HEK293 (cell line): ENCODE data around the gene SPATA31C1.

ENCODE experiments used
- CTCF ChIA-PET: fragments of 350-600 bp; formaldehyde crosslinking; extraction: SDS; loops from one replicate; lab custom pipeline; 2021; ENCODE audit warnings: antibody characterized with exemption; lab: Yijun Ruan, JAX
- POLR2A ChIA-PET: fragments of 300-600 bp; formaldehyde crosslinking; extraction: SDS; loops from one replicate; lab custom pipeline; 2020; ENCODE audit warnings: antibody characterized with exemption, inconsistent platforms; lab: Yijun Ruan, JAX
- H3K27ac ChIP-seq: fragments of 200-500 bp; sonication (Bioruptor generic); 2 replicates; pipeline ENCODE4 v1.5.1; 2014; ENCODE audit warnings: low read depth, low read length, control low read depth, inconsistent platforms; ENCODE audit errors: extremely low read depth
- H3K36me3 ChIP-seq, 2 experiments: fragments of 200-500 bp in 1 of 2; sonication (Bioruptor generic) in 1 of 2; 1 replicate in 1 of 2; 2 replicates in 1 of 2; pipeline ENCODE4 v1.5.1; 2014 to 2017; ENCODE audit warnings: inconsistent platforms in 2 of 2, low read length in 2 of 2; ENCODE audit not compliant: control insufficient read depth in 2 of 2, insufficient read depth in 1 of 2
- H3K4me1 ChIP-seq: fragments of 200-500 bp; sonication (Bioruptor generic); 2 replicates; pipeline ENCODE4 v1.5.1; 2014; ENCODE audit warnings: mild to moderate bottlenecking, low read length, inconsistent platforms; ENCODE audit not compliant: control insufficient read depth, insufficient read depth
- H3K4me3 ChIP-seq: 2 replicates; pipeline ENCODE4 v1.5.1; 2011; ENCODE audit warnings: low read depth, mild to moderate bottlenecking, control low read depth, low read length, moderate library complexity
- H3K9me3 ChIP-seq: fragments of 200-500 bp; sonication (Bioruptor generic); 2 replicates; pipeline ENCODE4 v1.5.1; 2014; ENCODE audit warnings: low read depth, low read length, inconsistent platforms; ENCODE audit not compliant: control insufficient read depth, insufficient read depth
- EGR2 ChIP-seq: fragments of 450-650 bp; formaldehyde crosslinking; IDR thresholded peaks from 2 replicates; pipeline ENCODE4 v1.5.1; 2016; ENCODE audit warnings: low read depth, missing biosample characterization, missing genetic modification characterization
- FEZF1 ChIP-seq: fragments of 450-650 bp; formaldehyde crosslinking; IDR thresholded peaks from 2 replicates; pipeline ENCODE4 v1.5.1; 2016; ENCODE audit warnings: missing biosample characterization, missing genetic modification characterization
- GLIS2 ChIP-seq: fragments of 450-650 bp; formaldehyde crosslinking; IDR thresholded peaks from 2 replicates; pipeline ENCODE4 v1.5.1; 2016; ENCODE audit warnings: missing biosample characterization, missing genetic modification characterization
- HOXC10 ChIP-seq: sonication (generic); formaldehyde crosslinking; IDR thresholded peaks from 2 replicates; pipeline ENCODE4 v1.8.1; 2023; ENCODE audit warnings: mild to moderate bottlenecking, missing genetic modification reagents
- KLF16 ChIP-seq: fragments of 450-650 bp; formaldehyde crosslinking; IDR thresholded peaks from 2 replicates; pipeline ENCODE4 v1.5.1; 2017; ENCODE audit warnings: missing biosample characterization, missing genetic modification characterization
- KLF9 ChIP-seq: fragments of 450-650 bp; formaldehyde crosslinking; IDR thresholded peaks from 2 replicates; pipeline ENCODE4 v1.5.1; 2016; ENCODE audit warnings: missing biosample characterization, missing genetic modification characterization, low read depth
- YY2 ChIP-seq: fragments of 450-650 bp; formaldehyde crosslinking; IDR thresholded peaks from 2 replicates; pipeline ENCODE4 v1.5.1; 2016; ENCODE audit warnings: missing biosample characterization, missing genetic modification characterization
- ZBTB21 ChIP-seq: fragments of 450-650 bp; formaldehyde crosslinking; IDR thresholded peaks from 2 replicates; pipeline ENCODE4 v1.5.1; 2017; ENCODE audit warnings: missing biosample characterization, missing genetic modification characterization
- ZNF169 ChIP-seq: fragments of 450-650 bp; formaldehyde crosslinking; IDR thresholded peaks from 2 replicates; pipeline ENCODE4 v1.5.1; 2016; ENCODE audit warnings: missing biosample characterization, missing genetic modification characterization
- ZNF174 ChIP-seq: fragments of 450-650 bp; formaldehyde crosslinking; IDR thresholded peaks from 2 replicates; pipeline ENCODE4 v1.5.0; 2017; ENCODE audit warnings: missing biosample characterization, mild to moderate bottlenecking, missing genetic modification characterization
- ZNF2 ChIP-seq: fragments of 450-650 bp; formaldehyde crosslinking; IDR thresholded peaks from 2 replicates; pipeline ENCODE4 v1.5.1; 2016; ENCODE audit warnings: missing biosample characterization, missing genetic modification characterization
- ZNF274 ChIP-seq, 2 experiments: fragments of 200-500 bp in 1 of 2; fragments of 450-650 bp in 1 of 2; sonication (Bioruptor generic) in 1 of 2; formaldehyde crosslinking in 1 of 2; IDR thresholded peaks; 2 replicates each; pipeline versions ENCODE4 v1.5.1 to v1.6.1; 2014 to 2016; ENCODE audit warnings: borderline replicate concordance in 1 of 2, inconsistent platforms in 1 of 2, low read length in 1 of 2, missing biosample characterization in 1 of 2, missing genetic modification characterization in 1 of 2
- ZNF426 ChIP-seq: fragments of 450-650 bp; formaldehyde crosslinking; IDR thresholded peaks from 2 replicates; pipeline ENCODE4 v1.5.1; 2017; ENCODE audit warnings: missing biosample characterization, missing genetic modification characterization, mild to moderate bottlenecking, inconsistent platforms, moderate library complexity
- ZNF521 ChIP-seq: fragments of 450-650 bp; formaldehyde crosslinking; IDR thresholded peaks from 2 replicates; pipeline ENCODE4 v1.5.1; 2017; ENCODE audit warnings: missing biosample characterization, mild to moderate bottlenecking, missing genetic modification characterization
- ZNF571 ChIP-seq: fragments of 450-650 bp; formaldehyde crosslinking; IDR thresholded peaks from 2 replicates; pipeline ENCODE4 v1.5.0; 2017; ENCODE audit warnings: missing biosample characterization, missing genetic modification characterization
- ZNF658 ChIP-seq: fragments of 450-650 bp; formaldehyde crosslinking; IDR thresholded peaks from 2 replicates; pipeline ENCODE4; 2016; ENCODE audit warnings: missing biosample characterization, missing genetic modification characterization
- ZSCAN30 ChIP-seq: fragments of 450-650 bp; IDR thresholded peaks from 2 replicates; pipeline ENCODE4 v1.5.1; 2018; ENCODE audit warnings: missing biosample characterization, mild to moderate bottlenecking, missing genetic modification characterization, moderate library complexity
- TF ChIP-seq, protein P1 (sequence below): fragments of 450-650 bp; formaldehyde crosslinking; IDR thresholded peaks from 2 replicates; pipeline ENCODE4; 2016; ENCODE audit warnings: missing biosample characterization, missing genetic modification characterization
- TF ChIP-seq, protein P2 (sequence below): fragments of 450-650 bp; formaldehyde crosslinking; conservative IDR thresholded peaks from 2 replicates; pipeline ENCODE4 v1.5.1; 2016; ENCODE audit warnings: low read depth, missing biosample characterization, missing genetic modification characterization
- TF ChIP-seq, protein P3 (sequence below): fragments of 450-650 bp; formaldehyde crosslinking; IDR thresholded peaks from 2 replicates; pipeline ENCODE4 v1.5.1; 2016; ENCODE audit warnings: missing biosample characterization, missing genetic modification characterization
- TF ChIP-seq, protein P4 (sequence below): fragments of 450-650 bp; formaldehyde crosslinking; IDR thresholded peaks from 2 replicates; pipeline ENCODE4 v1.5.1; 2016; ENCODE audit warnings: missing biosample characterization, missing genetic modification characterization
- TF ChIP-seq, protein P5 (sequence below): fragments of 450-650 bp; formaldehyde crosslinking; IDR thresholded peaks from 2 replicates; pipeline ENCODE4 v1.5.1; 2017; ENCODE audit warnings: missing biosample characterization, missing genetic modification characterization

The SPATA31C1 gene

DNA sequence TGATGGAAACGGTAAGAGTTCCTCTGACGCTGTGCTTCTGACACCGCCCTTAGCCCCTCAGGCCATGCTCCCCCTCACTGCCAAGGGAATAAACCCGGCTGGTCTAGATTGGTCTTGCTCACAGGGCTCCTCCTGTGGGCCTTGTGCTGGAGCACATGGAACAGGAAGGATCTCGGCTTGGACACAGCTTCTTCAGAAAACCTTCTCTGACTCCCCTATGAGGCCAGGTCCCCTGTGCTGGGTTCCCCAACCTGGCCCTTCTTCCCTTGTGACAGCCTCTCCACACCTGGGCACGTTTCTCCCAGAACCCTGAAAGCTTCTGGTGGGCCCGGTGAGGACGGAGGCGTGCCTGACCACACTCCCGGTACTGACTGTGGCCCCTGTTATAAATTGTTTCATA lies 26.9 kb upstream of the SPATA31C1 start:
- H3K4me3 ChIP-seq = no peak overlapping the region
- TF ChIP-seq ZNF274 (IDR thresholded peaks at IDR 0.05; ENCODE audit: low read length) = no peak
- no peak for TF ChIP-seq ZNF274 (tag by site-specific recombination; IDR thresholded peaks at IDR 0.05; ENCODE audit: borderline replicate concordance)
- no peak for TF ChIP-seq EGR2 (tag by site-specific recombination)
- no peak for TF ChIP-seq GLIS2 (tag by site-specific recombination)
- TF ChIP-seq ZNF521 = no peak
- TF ChIP-seq, protein P1, sequence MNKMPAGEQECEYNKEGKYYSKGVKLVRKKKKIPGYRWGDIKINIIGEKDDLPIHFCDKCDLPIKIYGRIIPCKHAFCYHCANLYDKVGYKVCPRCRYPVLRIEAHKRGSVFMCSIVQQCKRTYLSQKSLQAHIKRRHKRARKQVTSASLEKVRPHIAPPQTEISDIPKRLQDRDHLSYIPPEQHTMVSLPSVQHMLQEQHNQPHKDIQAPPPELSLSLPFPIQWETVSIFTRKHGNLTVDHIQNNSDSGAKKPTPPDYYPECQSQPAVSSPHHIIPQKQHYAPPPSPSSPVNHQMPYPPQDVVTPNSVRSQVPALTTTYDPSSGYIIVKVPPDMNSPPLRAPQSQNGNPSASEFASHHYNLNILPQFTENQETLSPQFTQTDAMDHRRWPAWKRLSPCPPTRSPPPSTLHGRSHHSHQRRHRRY (tag by site-specific recombination) = no peak
- TF ChIP-seq HOXC10 = no peak
- TF ChIP-seq, protein P2, sequence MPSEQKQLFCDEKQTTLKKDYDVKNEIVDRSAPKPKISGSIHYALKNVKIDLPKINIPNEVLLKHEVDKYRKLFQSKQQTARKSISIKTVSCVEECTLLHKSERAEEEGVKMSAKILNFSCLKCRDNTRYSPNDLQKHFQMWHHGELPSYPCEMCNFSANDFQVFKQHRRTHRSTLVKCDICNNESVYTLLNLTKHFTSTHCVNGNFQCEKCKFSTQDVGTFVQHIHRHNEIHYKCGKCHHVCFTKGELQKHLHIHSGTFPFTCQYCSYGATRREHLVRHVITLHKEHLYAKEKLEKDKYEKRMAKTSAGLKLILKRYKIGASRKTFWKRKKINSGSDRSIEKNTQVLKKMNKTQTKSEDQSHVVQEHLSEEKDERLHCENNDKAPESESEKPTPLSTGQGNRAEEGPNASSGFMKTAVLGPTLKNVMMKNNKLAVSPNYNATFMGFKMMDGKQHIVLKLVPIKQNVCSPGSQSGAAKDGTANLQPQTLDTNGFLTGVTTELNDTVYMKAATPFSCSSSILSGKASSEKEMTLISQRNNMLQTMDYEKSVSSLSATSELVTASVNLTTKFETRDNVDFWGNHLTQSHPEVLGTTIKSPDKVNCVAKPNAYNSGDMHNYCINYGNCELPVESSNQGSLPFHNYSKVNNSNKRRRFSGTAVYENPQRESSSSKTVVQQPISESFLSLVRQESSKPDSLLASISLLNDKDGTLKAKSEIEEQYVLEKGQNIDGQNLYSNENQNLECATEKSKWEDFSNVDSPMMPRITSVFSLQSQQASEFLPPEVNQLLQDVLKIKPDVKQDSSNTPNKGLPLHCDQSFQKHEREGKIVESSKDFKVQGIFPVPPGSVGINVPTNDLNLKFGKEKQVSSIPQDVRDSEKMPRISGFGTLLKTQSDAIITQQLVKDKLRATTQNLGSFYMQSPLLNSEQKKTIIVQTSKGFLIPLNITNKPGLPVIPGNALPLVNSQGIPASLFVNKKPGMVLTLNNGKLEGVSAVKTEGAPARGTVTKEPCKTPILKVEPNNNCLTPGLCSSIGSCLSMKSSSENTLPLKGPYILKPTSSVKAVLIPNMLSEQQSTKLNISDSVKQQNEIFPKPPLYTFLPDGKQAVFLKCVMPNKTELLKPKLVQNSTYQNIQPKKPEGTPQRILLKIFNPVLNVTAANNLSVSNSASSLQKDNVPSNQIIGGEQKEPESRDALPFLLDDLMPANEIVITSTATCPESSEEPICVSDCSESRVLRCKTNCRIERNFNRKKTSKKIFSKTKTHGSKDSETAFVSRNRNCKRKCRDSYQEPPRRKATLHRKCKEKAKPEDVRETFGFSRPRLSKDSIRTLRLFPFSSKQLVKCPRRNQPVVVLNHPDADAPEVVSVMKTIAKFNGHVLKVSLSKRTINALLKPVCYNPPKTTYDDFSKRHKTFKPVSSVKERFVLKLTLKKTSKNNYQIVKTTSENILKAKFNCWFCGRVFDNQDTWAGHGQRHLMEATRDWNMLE (tag by site-specific recombination) = no peak
- TF ChIP-seq FEZF1 (tag by site-specific recombination) = no peak
- TF ChIP-seq, protein P3, sequence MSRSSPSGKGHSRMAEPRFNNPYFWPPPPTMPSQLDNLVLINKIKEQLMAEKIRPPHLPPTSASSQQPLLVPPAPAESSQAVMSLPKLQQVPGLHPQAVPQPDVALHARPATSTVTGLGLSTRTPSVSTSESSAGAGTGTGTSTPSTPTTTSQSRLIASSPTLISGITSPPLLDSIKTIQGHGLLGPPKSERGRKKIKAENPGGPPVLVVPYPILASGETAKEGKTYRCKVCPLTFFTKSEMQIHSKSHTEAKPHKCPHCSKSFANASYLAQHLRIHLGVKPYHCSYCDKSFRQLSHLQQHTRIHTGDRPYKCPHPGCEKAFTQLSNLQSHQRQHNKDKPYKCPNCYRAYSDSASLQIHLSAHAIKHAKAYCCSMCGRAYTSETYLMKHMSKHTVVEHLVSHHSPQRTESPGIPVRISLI (tag by site-specific recombination) = no peak
- TF ChIP-seq ZNF174 = no peak
- no peak for TF ChIP-seq ZNF426
- no peak for TF ChIP-seq YY2 (tag by site-specific recombination)
- no peak for TF ChIP-seq ZNF169
- TF ChIP-seq, protein P4, sequence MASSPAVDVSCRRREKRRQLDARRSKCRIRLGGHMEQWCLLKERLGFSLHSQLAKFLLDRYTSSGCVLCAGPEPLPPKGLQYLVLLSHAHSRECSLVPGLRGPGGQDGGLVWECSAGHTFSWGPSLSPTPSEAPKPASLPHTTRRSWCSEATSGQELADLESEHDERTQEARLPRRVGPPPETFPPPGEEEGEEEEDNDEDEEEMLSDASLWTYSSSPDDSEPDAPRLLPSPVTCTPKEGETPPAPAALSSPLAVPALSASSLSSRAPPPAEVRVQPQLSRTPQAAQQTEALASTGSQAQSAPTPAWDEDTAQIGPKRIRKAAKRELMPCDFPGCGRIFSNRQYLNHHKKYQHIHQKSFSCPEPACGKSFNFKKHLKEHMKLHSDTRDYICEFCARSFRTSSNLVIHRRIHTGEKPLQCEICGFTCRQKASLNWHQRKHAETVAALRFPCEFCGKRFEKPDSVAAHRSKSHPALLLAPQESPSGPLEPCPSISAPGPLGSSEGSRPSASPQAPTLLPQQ (tag by site-specific recombination) = no peak
- no peaks in the 10 kb centered on the region for H3K4me1 ChIP-seq
- CTCF ChIA-PET = no interaction called here
- POLR2A ChIA-PET = no interaction called here
- H3K36me3 ChIP-seq = no peaks in the 10 kb centered on the region
- no peaks in the 10 kb centered on the region for H3K9me3 ChIP-seq
- H3K27ac ChIP-seq = no peak overlapping the region

DNA sequence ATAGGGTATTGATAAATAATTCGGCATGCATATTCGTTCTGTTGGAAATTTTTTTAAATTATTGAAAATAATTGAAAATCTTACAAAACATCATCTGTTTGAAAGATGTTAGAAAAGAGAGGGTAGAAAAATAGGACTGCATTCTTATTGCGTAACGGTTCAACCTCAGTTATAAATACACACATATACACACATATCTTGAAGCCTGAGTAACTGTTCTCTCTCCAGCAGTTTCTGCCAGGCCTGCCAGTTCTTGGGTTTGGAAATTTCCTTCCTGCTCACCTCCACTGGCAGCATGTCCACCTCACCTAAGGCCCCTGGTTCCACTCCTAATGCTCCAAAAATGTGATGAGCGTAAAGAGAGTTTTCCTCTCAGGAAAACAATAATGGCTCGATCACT lies 26.0 kb upstream of the SPATA31C1 start:
- Histone ChIP-seq H3K4me3 (no peak overlapping the region), H3K4me1 (no peaks in the 10 kb centered on the region), H3K9me3 (no peaks in the 10 kb centered on the region), H3K27ac (no peak overlapping the region), H3K36me3 (no peaks in the 10 kb centered on the region)
- TF ChIP-seq ZNF2 (tag by site-specific recombination) (no peak), ZSCAN30 (tag by site-specific recombination) (no peak), KLF9 (tag by site-specific recombination) (no peak), ZNF571 (tag by site-specific recombination) (no peak), KLF16 (tag by site-specific recombination) (no peak), ZBTB21 (tag by site-specific recombination) (no peak), ZNF174 (no peak), ZNF658 (no peak)
- TF ChIP-seq, protein P5, sequence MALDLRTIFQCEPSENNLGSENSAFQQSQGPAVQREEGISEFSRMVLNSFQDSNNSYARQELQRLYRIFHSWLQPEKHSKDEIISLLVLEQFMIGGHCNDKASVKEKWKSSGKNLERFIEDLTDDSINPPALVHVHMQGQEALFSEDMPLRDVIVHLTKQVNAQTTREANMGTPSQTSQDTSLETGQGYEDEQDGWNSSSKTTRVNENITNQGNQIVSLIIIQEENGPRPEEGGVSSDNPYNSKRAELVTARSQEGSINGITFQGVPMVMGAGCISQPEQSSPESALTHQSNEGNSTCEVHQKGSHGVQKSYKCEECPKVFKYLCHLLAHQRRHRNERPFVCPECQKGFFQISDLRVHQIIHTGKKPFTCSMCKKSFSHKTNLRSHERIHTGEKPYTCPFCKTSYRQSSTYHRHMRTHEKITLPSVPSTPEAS = no peak
- POLR2A ChIA-PET = no interaction called here
- CTCF ChIA-PET = no interaction called here
